GM20000 (cell line): ENCODE measurements around the gene SORT1.

Source experiments
- DNase-seq: peaks from one replicate; pipeline ENCODE4 v3.0.0; 2012; ENCODE audit warnings: low spot score
- TF ChIP-seq, protein P1 (sequence below): IDR thresholded peaks from 2 replicates; pipeline ENCODE4 v1.5.1; 2012; ENCODE audit warnings: mild to moderate bottlenecking, control low read depth; ENCODE audit errors: extremely low read depth, missing control alignments

SORT1 gene

DNA sequence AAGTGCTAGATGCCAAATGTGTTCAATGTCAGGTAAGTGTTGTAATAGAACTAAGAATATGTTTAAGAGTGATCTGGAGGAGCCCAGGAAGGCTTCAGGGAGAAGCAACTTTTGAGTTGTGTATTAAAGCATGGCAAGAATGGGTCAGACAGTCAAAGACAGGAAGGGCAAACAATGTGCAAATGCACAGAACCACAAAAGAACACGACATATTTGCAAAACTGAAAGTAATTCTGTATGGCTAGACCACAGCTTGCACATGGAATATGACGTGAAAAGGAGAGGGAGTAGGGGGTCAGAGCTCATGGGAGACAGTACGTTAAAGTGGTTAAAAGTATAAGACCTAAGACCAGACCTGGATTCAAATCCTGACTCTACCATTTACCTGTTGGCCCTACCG, 7.1 kb upstream of the SORT1 start:
- TF ChIP-seq, protein P1, sequence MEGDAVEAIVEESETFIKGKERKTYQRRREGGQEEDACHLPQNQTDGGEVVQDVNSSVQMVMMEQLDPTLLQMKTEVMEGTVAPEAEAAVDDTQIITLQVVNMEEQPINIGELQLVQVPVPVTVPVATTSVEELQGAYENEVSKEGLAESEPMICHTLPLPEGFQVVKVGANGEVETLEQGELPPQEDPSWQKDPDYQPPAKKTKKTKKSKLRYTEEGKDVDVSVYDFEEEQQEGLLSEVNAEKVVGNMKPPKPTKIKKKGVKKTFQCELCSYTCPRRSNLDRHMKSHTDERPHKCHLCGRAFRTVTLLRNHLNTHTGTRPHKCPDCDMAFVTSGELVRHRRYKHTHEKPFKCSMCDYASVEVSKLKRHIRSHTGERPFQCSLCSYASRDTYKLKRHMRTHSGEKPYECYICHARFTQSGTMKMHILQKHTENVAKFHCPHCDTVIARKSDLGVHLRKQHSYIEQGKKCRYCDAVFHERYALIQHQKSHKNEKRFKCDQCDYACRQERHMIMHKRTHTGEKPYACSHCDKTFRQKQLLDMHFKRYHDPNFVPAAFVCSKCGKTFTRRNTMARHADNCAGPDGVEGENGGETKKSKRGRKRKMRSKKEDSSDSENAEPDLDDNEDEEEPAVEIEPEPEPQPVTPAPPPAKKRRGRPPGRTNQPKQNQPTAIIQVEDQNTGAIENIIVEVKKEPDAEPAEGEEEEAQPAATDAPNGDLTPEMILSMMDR = no peak
- DNase-seq = no peak

GRCh38 chr1:109402025-109402424, 4.3 kb upstream of the SORT1 start:
- TF ChIP-seq, protein P1 = no peak
- DNase-seq = no peak

DNA sequence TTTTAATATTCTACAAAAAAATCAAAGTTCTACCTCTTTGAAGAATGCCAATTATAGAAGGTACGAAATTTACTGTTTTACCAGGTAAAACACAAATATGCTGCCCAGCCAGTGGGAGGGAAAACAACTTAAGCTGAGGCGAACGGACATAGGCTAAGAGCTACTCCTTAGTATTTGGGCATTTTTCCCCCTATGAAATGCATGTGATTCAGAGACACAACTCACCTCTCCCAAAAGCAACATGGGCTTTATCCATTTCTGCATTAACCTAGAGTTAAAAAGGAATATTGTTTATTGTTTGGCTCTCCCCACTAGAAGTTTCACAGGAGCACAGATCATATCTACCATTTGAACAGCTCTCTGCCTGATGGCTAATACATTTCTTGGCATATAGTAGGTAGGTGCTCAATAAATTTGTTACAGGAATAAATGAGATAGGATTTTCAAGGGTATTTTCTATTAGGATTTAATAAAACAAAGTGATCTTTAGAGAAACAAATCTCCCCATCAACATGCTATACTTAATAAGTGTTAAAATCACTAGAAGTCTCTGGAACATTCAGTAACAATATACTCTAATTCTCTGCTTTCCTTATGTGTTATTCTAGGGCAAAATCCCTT, 2.4 kb upstream of the SORT1 start:
- TF ChIP-seq, protein P1 = no peak
- no peak for DNase-seq

DNA sequence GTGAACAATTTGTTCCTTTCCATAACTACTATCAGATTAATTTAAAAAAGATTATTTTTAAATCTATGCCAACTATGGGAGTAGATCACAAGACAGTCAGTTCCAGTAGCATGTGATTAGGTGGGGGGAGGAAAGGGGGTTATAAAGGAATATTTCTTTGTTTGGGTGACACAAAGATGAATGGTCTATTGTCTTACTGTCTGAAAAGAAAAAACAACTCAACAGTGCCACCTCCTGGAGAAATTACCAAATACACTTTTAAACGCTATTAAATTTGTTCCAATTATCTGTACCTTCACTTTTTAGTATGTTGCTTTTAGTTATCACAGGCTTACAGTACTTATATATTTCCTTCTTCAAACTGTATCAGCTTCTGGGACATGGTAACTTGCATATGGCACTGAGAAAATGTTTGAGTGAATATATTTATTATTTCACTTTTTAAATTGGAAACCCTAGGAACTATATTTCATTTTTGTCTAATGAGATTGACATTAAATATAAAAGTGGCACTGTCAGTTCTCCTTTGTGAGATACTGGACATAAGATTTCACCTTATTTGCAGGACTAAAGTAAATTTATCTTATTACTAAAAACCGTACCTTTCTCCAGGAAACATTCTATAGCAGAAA, 1.7 kb upstream of the SORT1 start:
- DNase-seq = peak; percentile 65
- TF ChIP-seq, protein P1 = peak; percentile 12

- TF ChIP-seq, protein P1 = no peak
- no peak for DNase-seq
Measured at GRCh38 chr1:109398343-109399225, 866 bp upstream of the SORT1 start.

DNA sequence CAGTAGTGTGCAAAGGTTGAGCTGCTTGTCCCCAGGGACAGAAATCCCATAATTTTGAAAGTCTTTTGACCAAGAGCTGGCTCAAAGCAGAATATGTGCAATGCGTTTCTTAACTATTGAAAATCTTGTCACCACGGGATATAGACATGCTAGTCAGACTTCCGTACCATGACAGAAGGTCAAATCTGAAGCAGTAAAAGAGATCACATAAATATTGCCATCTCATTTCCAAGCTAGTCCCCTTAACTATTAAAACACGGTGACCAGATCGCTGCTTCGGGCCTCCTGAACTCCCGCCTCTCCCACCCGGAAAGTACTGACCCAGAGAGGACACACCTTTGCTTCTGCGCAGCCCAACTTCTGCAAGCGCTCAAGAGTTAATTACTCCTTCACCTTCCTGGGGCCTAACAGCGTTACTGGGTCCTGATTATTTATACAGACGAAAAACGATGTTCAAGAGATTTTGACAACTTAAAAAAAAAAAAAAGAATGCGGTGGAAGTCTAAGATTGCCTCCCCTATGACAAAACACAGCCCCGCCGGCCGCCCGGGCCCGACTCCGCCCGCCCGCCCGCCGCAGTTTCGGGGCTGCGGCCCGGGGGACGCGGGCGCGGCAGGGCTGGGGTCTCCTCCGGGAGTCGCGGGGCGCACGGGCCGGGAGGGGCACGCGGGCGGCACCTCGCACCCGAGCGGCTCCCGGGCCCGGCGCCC, 692 bp downstream of the SORT1 start:
- TF ChIP-seq, protein P1 = no peak
- DNase-seq = no peak

GRCh38 chr1:109396513-109396839, 1.2 kb downstream of the SORT1 start:
- TF ChIP-seq, protein P1 = no peak
- DNase-seq = no peak
